GM18907 (cell line): ENCODE data around the gene MMP17.

Source experiments
- ATAC-seq: cut with Tn5 transposase; IDR thresholded peaks from one replicate; pipeline ENCODE4 v1.9.1; 2021; ENCODE audit warnings: mild to moderate bottlenecking, moderate library complexity; ENCODE audit not compliant: unreplicated experiment

MMP17 gene

GRCh38 chr12:131829791-131830334, 1.7 kb downstream of the MMP17 start:
- no peak for ATAC-seq

- peak; percentile 41 for ATAC-seq
Measured at GRCh38 chr12:131830335-131830913, 2.2 kb downstream of the MMP17 start.

GRCh38 chr12:131830914-131831571, 2.9 kb downstream of the MMP17 start:
- ATAC-seq = no peak

- no peak for ATAC-seq
Measured at GRCh38 chr12:131831635-131832041, 3.4 kb downstream of the MMP17 start.

- no peak for ATAC-seq
Measured at GRCh38 chr12:131832321-131833231, 4.4 kb downstream of the MMP17 start.

- ATAC-seq = no peak
Measured at GRCh38 chr12:131833288-131833895, 5.2 kb downstream of the MMP17 start.

GRCh38 chr12:131833896-131834641, 5.9 kb downstream of the MMP17 start:
- no peak for ATAC-seq

- no peak for ATAC-seq
Measured at GRCh38 chr12:131834798-131835615, 6.8 kb downstream of the MMP17 start.

GRCh38 chr12:131835616-131836171, 7.5 kb downstream of the MMP17 start:
- ATAC-seq = no peak

- ATAC-seq = no peak
Measured at GRCh38 chr12:131836193-131836592, 8.0 kb downstream of the MMP17 start.

GRCh38 chr12:131836714-131837397, 8.7 kb downstream of the MMP17 start:
- no peak for ATAC-seq

- no peak for ATAC-seq
Measured at GRCh38 chr12:131840643-131841416, 12.6 kb downstream of the MMP17 start.

GRCh38 chr12:131841547-131841946, 13.4 kb downstream of the MMP17 start:
- ATAC-seq = no peak

- no peak for ATAC-seq
Measured at GRCh38 chr12:131842169-131842568, 14.0 kb downstream of the MMP17 start.

GRCh38 chr12:131843527-131843926, 15.3 kb downstream of the MMP17 start:
- no peak for ATAC-seq

- no peak for ATAC-seq
Measured at GRCh38 chr12:131844140-131844539, 15.9 kb downstream of the MMP17 start.

- ATAC-seq = no peak
Measured at GRCh38 chr12:131844656-131845055, 16.5 kb downstream of the MMP17 start.

- ATAC-seq = no peak
Measured at GRCh38 chr12:131845121-131845520, 16.9 kb downstream of the MMP17 start.
